Measurements from ENCODE around the gene PNMA8B.
"Not testable (repeated sequence)": the region's sequence is repeated elsewhere in the genome, so short reads cannot be mapped to it uniquely, and the experiment has no call there.

PNMA8B gene

GRCh38 chr19:46514589-46515289 is 19.1 kb upstream of the PNMA8B start:
- no peak for DNase-seq (ENCODE audit: low read depth)

GRCh38 chr19:46513461-46514236 is 18.0 kb upstream of the PNMA8B start:
- peak; percentile 67 for DNase-seq (ENCODE audit: low read depth)

GRCh38 chr19:46511237-46511636 is 15.6 kb upstream of the PNMA8B start:
- DNase-seq (ENCODE audit: low read depth), result no peak

GRCh38 chr19:46508206-46508605 is 12.5 kb upstream of the PNMA8B start:
- DNase-seq (ENCODE audit: low read depth), result no peak

- no peak for DNase-seq (ENCODE audit: low read depth)
These were observed 8.3 kb upstream of the PNMA8B start for GRCh38 chr19:46503848-46504453.

- DNase-seq (ENCODE audit: low read depth), result no peak
These were observed 7.2 kb upstream of the PNMA8B start for GRCh38 chr19:46502891-46503290.

- no peak for DNase-seq (ENCODE audit: low read depth)
These were observed 4.0 kb upstream of the PNMA8B start for GRCh38 chr19:46499692-46500091.

- no peak for DNase-seq (ENCODE audit: low read depth)
These were observed 2.1 kb upstream of the PNMA8B start for GRCh38 chr19:46497773-46498172.

- DNase-seq (ENCODE audit: low read depth), result not testable (repeated sequence)
These were observed 1.2 kb upstream of the PNMA8B start for GRCh38 chr19:46496886-46497285.

GRCh38 chr19:46496304-46496703 is 637 bp upstream of the PNMA8B start:
- no peak for DNase-seq (ENCODE audit: low read depth)

- DNase-seq (ENCODE audit: low read depth), result no peak
These were observed 504 bp downstream of the PNMA8B start for GRCh38 chr19:46494941-46495785.

GRCh38 chr19:46494146-46494940 is 1.3 kb downstream of the PNMA8B start:
- DNase-seq (ENCODE audit: low read depth), result no peak

GRCh38 chr19:46493236-46494145 is 2.2 kb downstream of the PNMA8B start:
- no peak for DNase-seq (ENCODE audit: low read depth)

GRCh38 chr19:46492841-46493235 is 2.8 kb downstream of the PNMA8B start:
- no peak for DNase-seq (ENCODE audit: low read depth)

- no peak for DNase-seq (ENCODE audit: low read depth)
These were observed 3.5 kb downstream of the PNMA8B start for GRCh38 chr19:46491975-46492682.

- no peak for DNase-seq (ENCODE audit: low read depth)
These were observed 4.9 kb downstream of the PNMA8B start for GRCh38 chr19:46490774-46491173.

GRCh38 chr19:46489445-46490272 is 6.0 kb downstream of the PNMA8B start:
- no peak for DNase-seq (ENCODE audit: low read depth)

GRCh38 chr19:46488551-46488950 is 7.1 kb downstream of the PNMA8B start:
- no peak for DNase-seq (ENCODE audit: low read depth)
